ENCODE results near the gene TMEM141.

TMEM141 gene

DNA sequence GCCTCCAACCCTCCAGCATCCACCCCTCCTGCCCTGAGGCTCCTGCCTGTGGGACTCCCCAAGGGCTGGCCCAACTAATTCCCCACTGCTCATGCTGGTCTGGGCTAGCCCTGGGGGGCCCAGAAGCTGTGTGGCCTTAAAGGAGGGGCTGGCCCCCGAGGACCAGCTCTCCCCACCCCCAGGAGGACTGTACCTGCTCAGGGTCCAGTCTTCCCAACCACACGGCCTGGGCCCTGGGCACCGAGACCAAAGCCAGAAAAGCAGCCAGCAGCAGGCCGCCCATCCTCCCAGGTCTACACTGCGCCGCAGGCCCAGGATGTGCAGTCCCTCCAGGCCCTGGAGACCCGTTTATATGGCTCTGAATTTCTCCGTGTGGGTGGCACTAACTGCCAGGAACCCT is 42.9 kb upstream of the TMEM141 start, which contains the start of gene LCN6:
Gene LCN6 (minus strand): TSS at position 325 of the 400 bp plus-strand sequence. CDS start 42 bp downstream, at position 283.
- no peaks in the 10 kb centered on the region for H3K9me2 ChIP-seq (replicated peaks; ENCODE audit: low read depth, low read length)
- no peaks in the 10 kb centered on the region for H3K27me3 ChIP-seq (ENCODE audit: insufficient read depth, low read length, poor library complexity, severe bottlenecking)
- no peaks in the 10 kb centered on the region for H4K20me1 ChIP-seq (ENCODE audit: insufficient read depth, low read length, poor library complexity, severe bottlenecking)
- H3K4me1 ChIP-seq (ENCODE audit: insufficient read depth, low read length, poor library complexity, severe bottlenecking) = no peaks in the 10 kb centered on the region
- peaks cover 9% of the 10 kb centered on the region; the same call in 1 of the 2 replicates for H3K9me3 ChIP-seq (ENCODE audit: insufficient read depth, low read depth, low read length)
- no peak within 1 kb of the TSS for H3K4me2 ChIP-seq (ENCODE audit: low read depth, low read length, poor library complexity, severe bottlenecking)
- no peak within 1 kb of the TSS for H3K9ac ChIP-seq (ENCODE audit: low read depth, low read length, poor library complexity, severe bottlenecking)
- no peaks in the 10 kb centered on the region for H3K79me2 ChIP-seq (ENCODE audit: insufficient read depth, low read length)
- TF ChIP-seq, protein P1, sequence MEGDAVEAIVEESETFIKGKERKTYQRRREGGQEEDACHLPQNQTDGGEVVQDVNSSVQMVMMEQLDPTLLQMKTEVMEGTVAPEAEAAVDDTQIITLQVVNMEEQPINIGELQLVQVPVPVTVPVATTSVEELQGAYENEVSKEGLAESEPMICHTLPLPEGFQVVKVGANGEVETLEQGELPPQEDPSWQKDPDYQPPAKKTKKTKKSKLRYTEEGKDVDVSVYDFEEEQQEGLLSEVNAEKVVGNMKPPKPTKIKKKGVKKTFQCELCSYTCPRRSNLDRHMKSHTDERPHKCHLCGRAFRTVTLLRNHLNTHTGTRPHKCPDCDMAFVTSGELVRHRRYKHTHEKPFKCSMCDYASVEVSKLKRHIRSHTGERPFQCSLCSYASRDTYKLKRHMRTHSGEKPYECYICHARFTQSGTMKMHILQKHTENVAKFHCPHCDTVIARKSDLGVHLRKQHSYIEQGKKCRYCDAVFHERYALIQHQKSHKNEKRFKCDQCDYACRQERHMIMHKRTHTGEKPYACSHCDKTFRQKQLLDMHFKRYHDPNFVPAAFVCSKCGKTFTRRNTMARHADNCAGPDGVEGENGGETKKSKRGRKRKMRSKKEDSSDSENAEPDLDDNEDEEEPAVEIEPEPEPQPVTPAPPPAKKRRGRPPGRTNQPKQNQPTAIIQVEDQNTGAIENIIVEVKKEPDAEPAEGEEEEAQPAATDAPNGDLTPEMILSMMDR (conservative IDR thresholded peaks at IDR 0.05; ENCODE audit: low read length) = no peak
- TF ChIP-seq EZH2phosphoT487 (IDR thresholded peaks at IDR 0.05; ENCODE audit: borderline replicate concordance) = no peak
- H3K36me3 ChIP-seq (ENCODE audit: insufficient read depth, low read length) = no peaks in the 10 kb centered on the region
- no peak within 1 kb of the TSS for H3K4me3 ChIP-seq (ENCODE audit: low read length, poor library complexity, severe bottlenecking)
- H3F3A ChIP-seq (ENCODE audit: low read depth) = no peaks in the 10 kb centered on the region
- no peak within 1 kb of the TSS for H2AFZ ChIP-seq (ENCODE audit: low read length)

DNA sequence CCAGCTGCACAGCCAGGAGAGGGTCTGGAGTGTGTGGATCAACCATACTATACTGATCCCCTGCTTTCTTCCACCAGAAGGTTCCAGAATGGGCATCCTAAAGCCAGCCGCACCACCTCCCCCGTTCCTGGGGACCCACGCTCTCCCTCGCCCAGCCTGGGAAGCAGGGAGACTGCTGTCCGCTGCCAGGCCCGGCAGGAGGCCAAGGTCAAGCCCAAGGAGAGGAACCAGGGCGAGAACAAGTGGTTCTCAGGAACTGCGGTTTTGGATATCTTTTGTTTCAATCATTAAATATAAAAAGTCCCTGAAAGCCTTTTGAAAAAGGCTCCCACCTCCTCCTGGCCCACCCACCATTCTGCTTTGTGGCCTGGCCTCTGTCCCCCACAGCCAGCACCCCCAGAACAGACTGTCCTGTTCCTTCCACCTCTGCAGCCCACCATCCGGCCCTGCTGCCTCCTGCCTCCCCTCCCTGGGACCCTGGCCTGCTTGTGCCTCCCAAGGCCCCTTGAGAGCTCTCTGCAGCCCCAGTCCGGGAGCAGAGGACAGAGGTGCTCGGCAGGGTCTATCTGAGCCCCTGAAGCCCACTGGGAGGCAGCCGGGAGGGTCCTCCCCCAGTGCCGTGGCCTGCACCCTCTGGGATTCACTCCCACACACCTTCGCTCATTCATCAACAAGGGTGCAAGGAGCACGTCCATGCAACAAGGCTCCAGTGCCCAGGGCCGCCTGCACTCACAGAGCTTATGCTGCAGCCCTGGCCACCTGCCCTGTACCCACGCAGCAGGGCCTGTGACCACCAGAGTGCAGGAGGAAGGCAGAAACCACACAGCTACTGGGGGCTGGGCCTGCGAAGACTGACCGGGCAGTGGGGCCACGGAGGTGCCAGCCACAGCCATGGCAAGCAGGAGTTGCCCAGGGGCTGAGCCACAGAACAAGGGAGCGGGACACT is 42.2 kb upstream of the TMEM141 start:
- TF ChIP-seq, protein P1 (conservative IDR thresholded peaks at IDR 0.05; ENCODE audit: low read length) = no peak
- no peak for TF ChIP-seq EZH2phosphoT487 (IDR thresholded peaks at IDR 0.05; ENCODE audit: borderline replicate concordance)
- no peaks in the 10 kb centered on the region for H3F3A ChIP-seq (ENCODE audit: low read depth)
- no peaks in the 10 kb centered on the region for H3K36me3 ChIP-seq (ENCODE audit: insufficient read depth, low read length)
- H3K4me3 ChIP-seq (ENCODE audit: low read length, poor library complexity, severe bottlenecking) = no peak overlapping the region
- no peaks in the 10 kb centered on the region for H4K20me1 ChIP-seq (ENCODE audit: insufficient read depth, low read length, poor library complexity, severe bottlenecking)
- no peak overlapping the region for H2AFZ ChIP-seq (ENCODE audit: low read length)
- H3K79me2 ChIP-seq (ENCODE audit: insufficient read depth, low read length) = no peaks in the 10 kb centered on the region
- H3K27me3 ChIP-seq (ENCODE audit: insufficient read depth, low read length, poor library complexity, severe bottlenecking) = no peaks in the 10 kb centered on the region
- no peaks in the 10 kb centered on the region for H3K9me2 ChIP-seq (replicated peaks; ENCODE audit: low read depth, low read length)
- H3K9ac ChIP-seq (ENCODE audit: low read depth, low read length, poor library complexity, severe bottlenecking) = no peak overlapping the region
- H3K4me1 ChIP-seq (ENCODE audit: insufficient read depth, low read length, poor library complexity, severe bottlenecking) = no peaks in the 10 kb centered on the region
- no peak overlapping the region for H3K4me2 ChIP-seq (ENCODE audit: low read depth, low read length, poor library complexity, severe bottlenecking)
- peaks cover 9% of the 10 kb centered on the region; the same call in 1 of the 2 replicates for H3K9me3 ChIP-seq (ENCODE audit: insufficient read depth, low read depth, low read length)

DNA sequence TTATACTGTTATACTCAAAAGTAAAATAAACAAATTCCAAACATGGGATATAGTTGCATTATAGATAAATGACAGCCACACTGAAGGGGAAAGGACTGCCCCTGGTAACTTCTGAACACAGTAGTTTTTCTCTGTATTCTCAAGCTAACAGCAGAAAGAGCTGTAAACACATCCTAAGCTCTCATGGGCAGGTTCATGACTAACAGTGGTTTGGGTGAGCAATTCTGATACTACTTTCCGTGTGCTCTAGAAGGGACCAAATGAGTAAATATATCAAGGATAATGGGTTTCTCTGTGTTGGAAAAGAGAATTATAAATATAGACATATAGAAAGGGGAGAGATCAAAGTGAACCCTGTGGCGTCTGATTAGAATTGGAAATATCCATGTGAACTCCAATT is 40.6 kb upstream of the TMEM141 start:
- Histone ChIP-seq H3K36me3 (ENCODE audit: insufficient read depth, low read length) (no peaks in the 10 kb centered on the region), H3K4me3 (ENCODE audit: low read length, poor library complexity, severe bottlenecking) (no peak overlapping the region), H3K27me3 (ENCODE audit: insufficient read depth, low read length, poor library complexity, severe bottlenecking) (no peaks in the 10 kb centered on the region), H3K9ac (ENCODE audit: low read depth, low read length, poor library complexity, severe bottlenecking) (no peak overlapping the region), H3F3A (ENCODE audit: low read depth) (no peaks in the 10 kb centered on the region), H3K79me2 (ENCODE audit: insufficient read depth, low read length) (no peaks in the 10 kb centered on the region), H4K20me1 (ENCODE audit: insufficient read depth, low read length, poor library complexity, severe bottlenecking) (no peaks in the 10 kb centered on the region), H3K9me2 (replicated peaks; ENCODE audit: low read depth, low read length) (no peaks in the 10 kb centered on the region), H3K4me1 (ENCODE audit: insufficient read depth, low read length, poor library complexity, severe bottlenecking) (no peaks in the 10 kb centered on the region), H3K9me3 (ENCODE audit: insufficient read depth, low read depth, low read length) (peaks cover 9% of the 10 kb centered on the region; the same call in 1 of the 2 replicates), H3K4me2 (ENCODE audit: low read depth, low read length, poor library complexity, severe bottlenecking) (no peak overlapping the region), H2AFZ (ENCODE audit: low read length) (no peak overlapping the region)
- TF ChIP-seq, protein P1 (conservative IDR thresholded peaks at IDR 0.05; ENCODE audit: low read length) = no peak
- no peak for TF ChIP-seq EZH2phosphoT487 (IDR thresholded peaks at IDR 0.05; ENCODE audit: borderline replicate concordance)
